ENCODE results near the gene SCARF2.

Gene SCARF2

DNA sequence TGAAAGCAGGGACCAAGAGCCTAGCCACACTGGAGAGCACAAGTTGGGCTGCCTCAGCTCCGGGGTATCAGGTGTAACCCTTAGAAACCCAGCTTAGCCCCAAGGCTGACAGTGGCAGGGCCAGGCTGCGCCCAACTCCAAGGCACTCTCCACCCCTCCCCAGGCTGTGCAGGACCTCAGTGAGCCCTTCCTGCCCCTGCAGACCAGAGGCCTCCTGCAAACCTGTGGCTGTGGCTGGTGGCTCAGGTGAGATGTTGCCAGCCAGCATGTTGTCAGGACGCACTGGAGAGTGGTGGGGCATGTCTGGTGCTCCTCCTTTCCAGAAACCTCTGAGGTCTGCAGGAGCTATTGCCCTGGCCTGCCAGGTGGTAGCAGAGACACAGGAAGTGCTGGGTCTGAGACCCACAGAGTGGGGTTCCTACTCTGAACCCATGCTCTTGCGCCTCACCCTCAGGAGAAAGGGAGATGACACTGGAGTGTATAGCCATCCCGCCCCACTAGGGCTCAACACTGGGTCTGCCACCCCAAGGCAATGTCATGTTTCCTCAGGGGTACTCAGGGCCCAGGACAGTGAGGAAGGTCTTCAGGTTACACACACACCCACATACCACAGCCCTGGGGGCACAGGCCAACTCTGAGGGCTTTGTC lies 2.4 kb upstream of the SCARF2 start:
- FAIRE-seq, result no peak

DNA sequence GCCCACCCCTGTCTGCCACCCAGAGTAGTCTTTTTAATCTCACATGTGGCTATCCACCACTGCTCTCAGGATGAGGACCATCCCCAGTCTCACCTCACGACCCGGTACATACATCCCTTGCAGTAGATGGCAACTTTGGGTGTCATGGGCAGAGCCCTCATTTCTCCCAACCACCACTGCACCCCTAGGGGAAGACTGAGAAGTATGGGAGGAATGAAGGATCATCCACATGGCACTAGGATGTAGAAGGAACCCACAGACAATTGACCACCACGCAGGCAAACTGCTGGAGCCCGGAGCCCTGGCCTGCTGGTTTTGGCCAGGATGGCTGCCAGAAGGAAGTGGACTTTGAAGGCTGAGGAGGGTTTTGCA lies 1.9 kb upstream of the SCARF2 start:
- FAIRE-seq, result no peak

DNA sequence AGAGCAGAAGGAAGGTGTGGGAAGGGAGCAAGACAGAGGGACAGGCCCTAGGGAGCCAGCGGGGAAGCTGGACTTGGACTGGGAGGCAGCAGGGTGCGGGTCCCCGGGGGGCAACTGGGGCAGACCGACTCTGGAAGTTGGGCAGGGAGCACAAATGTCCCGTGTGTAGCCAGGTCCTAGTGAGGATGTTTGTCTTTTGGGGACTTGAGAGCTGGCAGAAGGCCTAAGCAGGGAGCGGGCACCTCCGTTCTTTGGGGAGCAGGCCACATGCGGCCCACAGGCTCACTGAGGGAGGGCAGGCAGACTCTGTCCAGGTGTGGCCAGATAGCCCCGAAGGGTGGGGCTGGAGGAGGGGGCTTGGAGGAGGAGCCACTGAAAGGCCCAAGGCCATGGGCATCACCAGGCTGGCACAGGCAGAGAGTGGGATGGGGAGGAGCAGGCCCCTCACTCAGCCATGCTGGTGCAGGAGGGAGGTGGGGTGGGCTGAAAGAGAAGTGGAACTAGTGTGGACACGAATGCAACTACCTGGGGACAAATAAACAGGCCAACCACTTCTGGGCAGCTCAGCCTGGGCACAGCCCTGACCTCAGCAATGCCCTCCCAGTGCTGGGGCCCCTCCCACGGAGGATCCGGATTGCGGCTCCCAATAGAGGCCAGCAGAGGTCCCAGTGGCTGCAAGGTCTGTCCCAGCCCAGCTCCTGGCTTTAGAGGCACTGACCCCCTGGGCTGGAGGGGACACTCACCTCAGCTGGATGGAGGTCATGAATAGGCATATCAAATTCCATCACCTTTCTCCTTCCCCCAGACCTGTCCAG lies 1.3 kb upstream of the SCARF2 start:
- no peak for FAIRE-seq

DNA sequence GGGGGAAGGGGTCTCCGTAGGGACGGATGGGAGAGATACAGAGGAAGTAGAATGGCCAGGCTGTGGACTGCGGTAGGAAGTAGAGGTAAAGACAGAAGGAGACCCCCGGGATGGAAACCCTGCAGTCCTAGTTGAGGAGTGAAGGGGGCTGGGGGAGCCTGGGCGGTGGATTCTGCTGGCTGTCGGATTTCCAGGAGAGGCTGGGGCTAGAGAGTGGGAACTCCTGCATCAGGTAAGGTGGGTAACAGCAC lies 727 bp upstream of the SCARF2 start:
- no peak for FAIRE-seq

DNA sequence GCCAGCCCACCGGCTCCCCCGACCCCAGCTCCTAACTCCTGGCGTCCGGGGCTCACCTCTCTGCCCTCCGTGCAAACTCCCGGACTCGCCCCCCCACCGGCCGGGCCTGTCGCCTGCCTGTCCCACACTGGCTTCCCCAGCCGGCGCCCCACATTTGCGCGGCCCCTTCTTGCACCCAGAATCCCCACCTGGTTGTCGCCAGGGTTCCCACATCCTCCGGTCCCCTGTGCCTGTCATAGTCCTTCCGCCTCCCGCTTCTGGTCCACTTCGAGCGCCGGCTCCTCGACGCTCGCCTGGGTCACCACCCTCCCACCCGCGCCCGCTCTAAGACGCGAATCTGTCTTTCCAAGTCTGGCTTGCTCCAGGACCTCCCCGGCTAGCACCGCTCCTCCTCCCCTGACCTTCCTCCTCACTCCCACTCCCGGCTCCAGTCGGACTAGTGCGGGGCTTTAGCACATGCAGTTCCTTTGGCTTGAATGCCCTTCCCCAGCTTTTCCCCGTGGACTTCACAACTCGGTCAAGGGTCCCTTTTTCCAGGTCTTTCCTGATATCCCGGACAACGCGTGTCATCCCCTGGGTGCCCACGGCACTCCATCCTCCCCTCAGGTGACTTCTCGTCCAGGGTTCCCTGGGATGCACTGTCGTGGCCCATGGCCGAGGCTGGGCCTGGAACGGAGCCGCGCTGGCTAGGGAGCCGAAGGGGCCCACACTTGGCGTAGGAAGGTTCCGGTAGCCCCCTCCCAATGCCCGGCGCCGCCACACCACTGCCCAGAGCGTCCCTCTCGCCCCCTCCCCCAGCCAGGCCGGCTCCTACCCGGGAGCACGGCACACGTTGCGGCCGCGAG lies 635 bp downstream of the SCARF2 start:
- FAIRE-seq, result no peak

DNA sequence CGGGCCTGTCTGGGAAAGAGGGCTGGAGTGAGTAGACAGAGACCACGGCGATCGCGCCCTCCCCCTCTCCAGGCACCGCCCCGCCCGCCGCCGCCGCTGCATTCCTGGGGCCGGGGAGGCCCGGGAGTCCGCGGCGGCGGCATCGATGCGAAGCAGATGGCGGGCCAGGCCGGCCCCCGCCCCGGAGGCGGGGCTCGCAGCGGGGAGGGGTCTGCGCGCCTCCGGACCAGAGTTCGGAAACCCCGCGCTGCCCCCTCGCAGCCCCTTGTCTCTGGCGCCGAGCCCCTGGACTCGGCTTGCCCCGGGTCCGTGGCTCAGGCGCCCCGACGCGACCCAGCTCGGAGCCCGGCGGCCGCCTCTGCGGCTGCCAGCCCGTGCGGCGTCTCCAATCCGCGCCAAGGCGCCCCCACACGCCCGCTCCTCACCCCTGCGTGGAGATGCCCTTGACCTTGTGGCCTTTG lies 1.3 kb downstream of the SCARF2 start:
- no peak for FAIRE-seq

DNA sequence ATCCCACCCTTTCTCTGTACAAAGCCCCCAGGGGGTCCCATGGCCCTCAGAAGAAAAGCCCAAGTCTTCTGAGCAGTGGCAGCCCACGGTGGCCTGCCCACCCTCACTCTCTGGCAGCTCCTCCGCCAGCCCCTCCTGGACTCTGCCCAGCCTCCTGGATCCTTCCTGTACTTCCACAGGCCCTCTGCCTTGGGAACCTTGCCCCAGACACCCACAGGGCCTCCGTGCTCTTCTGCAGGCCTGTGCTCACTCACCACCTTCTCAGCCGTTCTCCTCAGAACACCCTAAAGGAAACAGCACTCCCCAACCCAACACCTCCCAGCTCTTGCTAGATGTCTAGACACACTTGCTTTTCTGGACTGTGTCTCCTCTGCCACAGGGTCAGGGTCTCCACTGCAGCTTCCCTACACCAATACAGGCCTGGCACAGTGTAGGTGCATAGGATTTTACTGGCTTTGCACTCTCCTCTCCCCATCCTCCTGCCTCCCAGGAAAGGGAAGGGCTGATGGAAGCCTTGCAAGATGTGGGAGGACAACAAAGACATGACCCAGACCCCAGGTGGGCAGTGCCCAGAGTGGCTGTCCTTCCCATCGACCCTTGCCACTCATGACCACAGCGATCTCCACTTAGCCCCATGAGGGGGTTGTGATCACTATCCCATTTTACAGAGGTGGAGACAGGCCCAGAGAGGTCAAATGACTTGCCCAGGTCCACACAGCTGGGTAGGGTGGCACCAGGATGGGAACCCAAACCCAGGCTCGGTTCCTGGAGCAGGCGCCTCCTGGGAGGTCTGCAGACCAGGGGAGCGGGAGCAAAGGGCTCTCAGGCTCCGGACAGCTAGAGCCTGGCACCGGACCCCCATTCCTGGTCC lies 2.0 kb downstream of the SCARF2 start:
- no peak for FAIRE-seq

DNA sequence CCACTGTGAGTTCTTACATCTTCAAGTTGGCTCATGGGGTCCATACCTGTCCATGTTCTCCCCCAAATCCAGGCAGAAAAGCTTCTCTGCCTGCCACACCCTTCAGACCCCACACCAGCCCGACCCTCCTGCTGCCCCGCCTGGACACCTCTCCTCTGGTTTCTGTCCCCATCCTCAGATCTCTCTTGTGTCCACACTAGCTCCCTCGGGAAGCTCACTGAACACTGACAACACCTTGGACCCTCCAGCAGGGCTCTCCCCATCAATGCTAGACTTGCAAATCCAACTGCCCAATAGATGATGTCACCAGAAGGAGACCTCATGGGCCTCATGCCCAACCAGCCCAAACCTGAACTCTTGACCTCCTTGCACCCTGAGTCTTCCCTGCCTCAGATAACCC lies 2.9 kb downstream of the SCARF2 start:
- no peak for FAIRE-seq

DNA sequence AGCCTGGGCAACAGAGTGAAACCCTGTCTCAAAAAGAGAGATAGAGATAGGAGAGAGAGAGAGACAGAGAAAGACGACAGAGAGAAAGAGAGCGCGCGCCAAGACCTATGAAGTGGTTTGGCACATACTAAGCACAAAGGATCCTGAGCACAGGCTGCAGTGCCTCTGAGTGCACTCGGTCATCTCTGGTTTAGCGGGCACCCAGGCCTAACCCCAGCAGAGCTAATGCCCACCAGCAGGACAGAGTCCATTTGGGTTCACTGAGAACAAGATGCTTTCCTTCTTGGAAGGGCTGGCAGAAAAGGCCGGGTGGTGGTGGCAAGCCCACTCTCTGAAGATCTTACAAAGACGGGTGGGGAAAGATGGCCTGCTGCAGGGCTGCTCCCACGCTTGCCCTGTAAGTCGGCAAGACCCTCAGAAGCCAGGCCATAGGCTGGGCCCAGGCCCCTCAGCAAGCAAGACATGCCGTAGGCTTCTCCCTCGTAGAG lies 3.3 kb downstream of the SCARF2 start:
- FAIRE-seq, result no peak

DNA sequence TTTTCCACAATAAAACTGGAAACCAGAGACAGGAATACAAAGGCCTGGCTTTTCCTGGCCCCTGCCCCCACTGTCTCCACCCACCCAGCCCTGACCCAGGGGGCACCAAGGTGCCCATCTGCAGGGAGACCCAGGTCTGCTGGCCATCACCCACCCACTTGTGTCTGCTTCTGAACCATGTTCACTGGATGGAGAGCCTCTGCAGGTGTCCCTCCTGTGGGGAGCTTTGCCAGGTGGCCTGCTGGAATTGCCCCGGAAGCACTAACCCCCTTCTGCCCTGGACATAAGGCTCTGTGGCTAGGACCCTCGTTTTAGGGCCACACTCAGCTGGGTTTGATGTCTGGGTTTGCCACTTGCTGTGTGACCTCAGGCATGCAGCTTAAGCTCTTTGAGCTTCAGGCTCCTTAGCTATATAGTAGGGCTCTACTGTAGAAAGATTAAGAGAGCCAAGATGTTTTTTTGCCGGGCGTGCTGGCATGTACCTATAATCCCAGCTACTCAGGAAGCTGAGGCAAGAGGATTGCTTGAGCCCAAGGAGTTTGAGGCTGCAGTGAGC lies 3.9 kb downstream of the SCARF2 start:
- no peak for FAIRE-seq

DNA sequence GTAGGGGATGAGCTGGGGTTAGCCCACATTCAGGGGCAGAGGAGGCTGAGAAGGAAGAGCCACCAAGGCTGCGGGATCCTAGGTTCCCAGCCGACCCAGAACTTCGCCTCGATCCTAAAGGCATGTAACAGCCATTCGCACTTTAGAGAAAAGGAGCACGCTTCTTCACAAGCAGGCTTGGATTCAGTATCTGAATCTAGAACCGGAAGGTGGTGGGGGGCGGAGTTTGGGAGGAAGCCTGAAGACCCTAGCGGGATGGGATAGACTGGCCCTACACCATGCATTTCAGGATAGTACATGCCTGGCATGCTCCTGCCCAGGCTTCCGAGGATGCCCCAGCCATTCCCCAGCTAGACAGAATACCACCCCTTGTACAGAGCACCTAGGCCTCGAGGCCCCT lies 4.4 kb downstream of the SCARF2 start:
- FAIRE-seq, result no peak

DNA sequence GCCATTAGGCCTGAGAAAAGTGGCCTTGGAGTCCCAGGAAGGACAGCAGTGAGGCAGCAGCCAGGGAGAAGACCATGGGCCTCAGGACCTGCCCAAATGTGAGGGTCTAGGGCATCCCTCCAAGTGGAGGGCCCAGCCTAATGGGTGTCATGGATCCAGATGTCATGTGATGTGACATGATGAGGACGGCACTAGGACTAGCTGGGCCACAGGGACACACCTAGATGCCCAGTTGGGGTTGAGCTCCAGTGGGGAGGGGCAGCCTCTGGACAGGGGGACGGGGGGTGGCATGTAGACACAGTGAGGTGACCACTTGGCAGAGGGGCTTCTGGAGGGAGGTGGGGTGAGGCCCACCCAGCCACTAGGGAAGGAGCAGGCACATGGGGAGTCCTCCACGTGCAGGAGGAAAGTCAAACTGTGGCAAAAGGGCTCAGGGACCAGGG lies 5.4 kb downstream of the SCARF2 start:
- FAIRE-seq, result no peak

DNA sequence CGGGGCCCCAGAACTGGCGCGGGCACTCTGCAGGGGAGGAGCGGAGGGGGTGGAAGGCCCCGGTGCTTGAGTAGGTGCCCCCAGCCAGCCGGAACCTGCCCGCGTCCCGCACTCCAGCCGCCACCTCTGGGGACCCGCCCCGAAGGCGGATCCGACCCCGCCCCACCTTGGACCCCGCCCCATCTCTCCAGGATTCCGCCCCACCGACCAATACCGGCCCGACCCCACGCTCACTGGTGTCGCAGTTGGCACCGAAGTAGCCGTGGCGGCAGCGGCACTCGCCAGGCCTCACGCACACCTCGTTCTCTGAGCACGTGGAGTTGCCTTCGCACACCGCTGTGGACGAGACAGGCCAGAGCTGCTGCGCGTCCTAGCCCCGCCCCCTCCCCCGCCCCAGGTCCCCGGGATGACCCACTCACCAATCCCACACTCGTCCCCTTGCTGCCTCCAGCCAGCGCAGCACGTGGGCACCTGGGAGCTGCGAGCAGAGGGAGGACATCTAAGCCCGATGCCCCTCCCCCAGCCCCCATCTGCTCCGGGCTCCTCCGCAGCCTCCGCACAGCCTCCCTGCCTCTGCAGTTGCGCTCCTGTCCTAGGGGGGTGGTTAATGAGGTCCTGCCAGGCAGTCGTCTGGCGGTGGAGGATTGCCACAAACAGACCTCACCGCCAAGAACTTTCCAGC lies 6.0 kb downstream of the SCARF2 start:
- no peak for FAIRE-seq

DNA sequence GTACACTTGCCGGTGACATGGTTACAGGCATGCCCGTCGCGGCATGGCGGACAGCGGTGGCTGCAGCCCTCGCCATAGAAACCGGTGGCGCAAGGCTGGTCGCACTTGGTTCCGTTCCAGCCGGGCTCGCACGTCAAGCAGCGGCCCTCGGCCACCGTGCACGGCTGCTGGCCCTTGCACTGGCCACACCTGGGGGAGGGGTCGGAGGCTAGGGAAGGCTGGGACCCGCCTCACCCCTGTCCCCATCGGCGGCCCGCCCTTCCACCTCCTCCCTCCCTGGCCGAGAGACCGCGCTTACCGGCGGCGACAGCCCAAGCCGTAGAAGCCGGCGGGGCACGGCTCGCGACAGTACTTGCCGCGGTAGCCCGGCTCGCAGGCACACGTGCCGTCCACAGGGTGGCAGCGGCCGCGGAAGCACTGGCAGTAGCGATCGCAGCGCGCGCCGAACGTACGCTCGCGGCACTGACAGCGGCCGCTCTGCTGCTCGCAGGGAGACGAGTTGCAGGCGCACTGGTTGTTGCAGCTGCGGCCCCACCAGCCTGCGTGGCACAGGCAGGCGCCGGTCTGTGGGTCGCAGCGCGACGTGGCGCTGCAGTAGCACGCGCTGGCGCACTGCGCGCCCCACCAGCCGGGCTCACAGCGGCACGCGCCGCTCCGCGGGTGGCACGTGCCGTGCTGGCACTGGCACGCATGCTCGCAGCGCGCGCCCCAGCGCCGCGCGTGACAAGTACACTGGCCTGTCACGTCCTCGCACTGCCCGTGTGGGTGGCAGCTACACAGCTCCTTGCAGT lies 6.7 kb downstream of the SCARF2 start:
- no peak for FAIRE-seq

DNA sequence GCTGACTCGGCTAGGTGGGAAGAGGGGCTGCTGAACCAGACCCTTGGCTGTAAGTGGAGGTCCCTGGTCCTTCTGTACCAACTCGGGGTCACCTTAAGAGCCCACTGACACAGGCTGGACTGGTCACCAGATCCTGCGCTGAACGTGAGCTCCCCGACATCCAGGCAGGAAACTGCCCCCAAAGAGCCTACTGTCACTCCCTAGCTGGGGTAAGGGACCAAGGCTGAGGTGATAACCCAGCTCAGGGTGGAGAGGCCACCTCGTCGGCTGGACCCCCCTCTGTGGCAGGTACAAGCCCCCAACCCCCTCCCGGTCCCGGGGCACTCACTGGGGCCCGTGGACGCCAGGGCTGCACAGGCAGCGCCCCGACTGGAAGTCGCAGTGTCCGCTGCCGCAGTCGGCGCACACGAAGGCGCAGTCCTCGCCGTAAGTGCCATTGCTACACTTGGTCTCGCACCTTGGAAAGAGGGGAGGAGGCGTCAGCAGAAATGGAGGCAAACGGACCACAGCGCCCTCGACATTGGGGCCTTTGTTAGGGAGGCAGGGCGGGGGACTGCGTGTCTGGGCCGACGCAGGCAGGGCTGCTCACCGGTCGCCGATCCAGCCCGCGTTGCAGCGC lies 7.4 kb downstream of the SCARF2 start:
- no peak for FAIRE-seq

DNA sequence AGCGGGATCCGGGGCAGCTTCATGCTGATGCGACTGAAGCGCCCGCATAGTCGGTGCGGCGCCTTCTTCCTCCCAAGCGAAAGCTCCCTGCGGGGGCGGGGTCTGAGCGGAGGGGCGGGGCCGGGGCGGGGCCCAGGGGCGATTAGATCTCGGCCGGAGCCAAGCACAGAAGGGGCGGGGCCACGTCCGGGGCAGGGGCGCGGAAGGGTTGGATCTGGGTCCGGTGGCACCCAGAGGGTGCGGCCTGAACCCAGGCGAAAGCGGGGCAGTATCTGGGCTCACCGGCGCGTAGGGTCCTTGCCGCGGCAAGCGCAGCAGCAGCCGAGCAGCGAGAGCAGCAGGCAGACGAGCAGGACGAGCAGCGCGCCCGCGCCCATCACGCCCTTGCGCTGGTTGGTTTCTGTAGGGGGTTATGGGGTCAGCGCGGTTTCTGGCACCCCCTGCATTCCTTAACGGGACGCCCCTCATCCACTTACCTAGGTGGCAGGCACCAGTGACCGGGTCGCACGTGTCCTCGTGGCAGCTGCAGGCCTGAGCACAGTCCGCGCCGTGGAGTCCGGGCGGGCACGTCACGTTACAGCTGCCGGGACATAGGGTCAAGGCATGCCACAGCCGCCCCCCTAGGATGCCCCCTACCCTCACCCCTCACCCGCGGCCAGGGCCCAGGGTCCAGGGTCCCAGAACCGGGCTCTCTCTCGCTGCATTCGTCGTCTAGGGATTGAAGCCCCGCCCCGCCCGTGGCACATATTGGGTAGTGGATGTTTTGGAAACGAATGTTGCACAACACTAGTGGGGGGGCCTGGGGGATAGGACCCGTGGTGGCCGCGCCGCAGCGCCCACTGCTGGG lies 8.1 kb downstream of the SCARF2 start:
- no peak for FAIRE-seq

DNA sequence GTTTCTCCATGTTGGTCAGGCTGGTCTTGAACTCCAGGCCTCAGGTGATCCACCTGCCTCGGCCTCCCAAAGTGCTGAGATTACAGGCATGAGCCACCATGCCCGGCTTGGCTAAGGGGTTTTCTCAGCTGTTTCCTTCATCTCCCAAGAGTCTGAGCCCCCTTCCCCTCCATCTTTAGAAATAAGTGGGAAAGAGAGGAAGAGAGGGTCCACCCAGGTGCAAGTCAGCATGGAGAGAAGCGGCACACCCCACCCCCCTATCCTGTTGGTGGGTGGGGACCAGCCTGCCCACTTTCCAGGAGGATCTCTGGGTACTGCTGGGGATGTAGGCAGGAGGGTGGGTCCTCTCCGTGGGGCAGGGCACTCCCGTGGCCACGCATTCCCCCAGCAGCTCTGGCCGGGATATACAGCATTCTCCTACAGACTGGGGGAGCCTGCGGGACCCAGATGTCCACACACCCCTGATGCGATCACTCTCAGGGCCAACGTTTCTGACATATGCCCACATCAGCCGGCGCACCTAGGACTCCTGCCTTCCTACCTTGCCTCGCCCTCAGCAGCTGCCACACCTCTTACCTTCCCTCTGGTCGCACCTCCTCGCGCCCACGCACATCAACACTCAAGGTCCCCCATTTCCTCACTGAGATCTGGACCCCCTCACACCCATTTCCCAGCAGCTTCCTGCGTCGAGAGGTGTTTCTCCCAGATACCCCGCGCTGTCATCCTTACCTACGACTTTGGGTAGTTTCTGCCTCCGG lies 8.9 kb downstream of the SCARF2 start:
- no peak for FAIRE-seq

DNA sequence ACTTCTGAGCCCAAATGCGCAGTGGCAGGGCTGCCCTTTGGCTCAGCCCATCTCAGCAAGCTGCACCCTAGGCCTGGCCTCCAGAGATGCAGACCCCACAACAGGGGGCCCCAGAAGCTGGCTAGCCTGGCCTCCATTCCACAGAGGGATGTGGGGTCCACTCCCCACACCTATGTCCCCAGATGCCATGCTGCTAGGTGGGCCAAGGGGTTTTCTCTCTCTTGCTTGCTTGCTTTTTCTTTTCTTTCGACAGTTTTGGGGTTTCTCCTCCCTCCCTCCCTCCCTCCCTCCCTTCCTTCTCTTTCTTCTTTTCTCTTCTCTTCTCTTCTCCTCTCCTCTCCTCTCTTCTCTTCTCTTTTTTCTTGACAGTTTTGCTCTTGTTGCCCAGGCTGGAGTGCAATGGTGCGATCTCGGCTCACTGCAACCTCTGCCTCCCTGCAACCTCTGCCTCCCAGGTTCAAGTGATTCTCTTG lies 9.6 kb downstream of the SCARF2 start:
- FAIRE-seq, result no peak
